Measurements from ENCODE around the gene ZBTB34. TPM values are rescaled to one million over a fixed set of nuclear protein-coding genes. Genes with fewer than 3 reads are reported as not detected.

ZBTB34 gene
- total RNA-seq, 2 donors from 2014 or later: 4.5 to 10.8 TPM

DNA sequence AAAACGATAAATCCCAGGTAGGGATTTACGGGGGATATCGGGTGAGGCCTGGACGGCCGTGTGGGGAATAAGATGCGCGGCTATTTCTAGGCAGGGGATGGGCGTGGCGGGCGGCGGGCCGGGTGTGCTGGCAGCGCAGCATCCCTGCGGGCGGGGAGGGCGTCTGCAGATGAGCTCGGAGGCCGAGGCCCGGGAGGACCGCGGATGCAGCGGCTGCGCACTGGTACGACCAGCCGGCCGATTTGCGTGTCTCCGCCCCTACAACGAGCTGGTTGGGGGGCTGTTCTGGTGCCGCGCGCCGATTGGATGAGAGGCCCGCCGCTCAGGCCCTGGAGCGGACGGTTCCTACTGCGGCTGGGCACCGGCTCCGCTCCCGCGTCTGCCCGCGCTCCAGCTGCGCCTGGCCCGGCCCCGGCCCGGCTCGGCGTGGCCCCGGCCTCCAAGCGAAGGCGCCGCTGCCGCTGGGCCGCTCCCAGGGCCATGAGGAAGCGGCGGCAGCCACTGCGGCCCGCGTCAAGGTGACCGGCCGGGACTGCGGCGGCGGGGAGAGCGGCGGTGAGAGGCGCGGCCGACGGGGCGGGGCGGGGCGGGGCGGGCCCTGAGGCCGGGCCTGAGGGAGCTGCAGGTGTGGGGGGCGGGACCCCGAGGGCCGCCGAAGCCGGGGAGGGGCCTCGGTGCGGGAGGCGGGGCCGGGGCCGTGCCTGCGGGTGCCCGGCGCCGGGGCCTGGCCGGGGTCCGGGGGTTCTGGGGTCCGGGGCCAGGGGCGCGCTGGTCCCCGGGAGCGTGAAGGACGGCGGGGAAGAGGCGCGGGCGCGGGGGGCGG is 54.2 kb downstream of the ZBTB34 start, which contains the start of gene RALGPS1:
Gene RALGPS1 (plus strand): TSS at position 325 of the 823 bp plus-strand sequence. CDS start 47,508 bp downstream, outside the sequence.
- peak; percentile 77 for TF ChIP-seq POLR2AphosphoS5 (IDR thresholded peaks at IDR 0.05)
- TF ChIP-seq, protein P1, sequence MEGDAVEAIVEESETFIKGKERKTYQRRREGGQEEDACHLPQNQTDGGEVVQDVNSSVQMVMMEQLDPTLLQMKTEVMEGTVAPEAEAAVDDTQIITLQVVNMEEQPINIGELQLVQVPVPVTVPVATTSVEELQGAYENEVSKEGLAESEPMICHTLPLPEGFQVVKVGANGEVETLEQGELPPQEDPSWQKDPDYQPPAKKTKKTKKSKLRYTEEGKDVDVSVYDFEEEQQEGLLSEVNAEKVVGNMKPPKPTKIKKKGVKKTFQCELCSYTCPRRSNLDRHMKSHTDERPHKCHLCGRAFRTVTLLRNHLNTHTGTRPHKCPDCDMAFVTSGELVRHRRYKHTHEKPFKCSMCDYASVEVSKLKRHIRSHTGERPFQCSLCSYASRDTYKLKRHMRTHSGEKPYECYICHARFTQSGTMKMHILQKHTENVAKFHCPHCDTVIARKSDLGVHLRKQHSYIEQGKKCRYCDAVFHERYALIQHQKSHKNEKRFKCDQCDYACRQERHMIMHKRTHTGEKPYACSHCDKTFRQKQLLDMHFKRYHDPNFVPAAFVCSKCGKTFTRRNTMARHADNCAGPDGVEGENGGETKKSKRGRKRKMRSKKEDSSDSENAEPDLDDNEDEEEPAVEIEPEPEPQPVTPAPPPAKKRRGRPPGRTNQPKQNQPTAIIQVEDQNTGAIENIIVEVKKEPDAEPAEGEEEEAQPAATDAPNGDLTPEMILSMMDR (IDR thresholded peaks at IDR 0.05): peak in 2 of 4 experiments; percentile 19 to 28
- peak; percentile 21 for TF ChIP-seq POLR2A (IDR thresholded peaks at IDR 0.05)
- H3K4me3 ChIP-seq: peak within 1 kb of the TSS; percentile 56 to 78
- peak; percentile 95 for DNase-seq (ENCODE audit: low spot score)
- WGBS: under 1% methylated on average over 57 of the region's 105 CpGs
- peak within 1 kb of the TSS; percentile 63 to 83 for H3K27ac ChIP-seq
- no peaks in the 10 kb centered on the region for H3K36me3 ChIP-seq
- no peaks in the 10 kb centered on the region for H3K4me1 ChIP-seq (replicated peaks)
- H3K9me3 ChIP-seq: no peaks in the 10 kb centered on the region
- intact Hi-C loops (cut with DNase I): loop anchor here (5.0 kb wide), 1 partner anchor 52 kb away; the partner anchor contains the start of gene ZBTB34
- H3K27me3 ChIP-seq (replicated peaks; ENCODE audit: insufficient read depth): no peaks in the 10 kb centered on the region

DNA sequence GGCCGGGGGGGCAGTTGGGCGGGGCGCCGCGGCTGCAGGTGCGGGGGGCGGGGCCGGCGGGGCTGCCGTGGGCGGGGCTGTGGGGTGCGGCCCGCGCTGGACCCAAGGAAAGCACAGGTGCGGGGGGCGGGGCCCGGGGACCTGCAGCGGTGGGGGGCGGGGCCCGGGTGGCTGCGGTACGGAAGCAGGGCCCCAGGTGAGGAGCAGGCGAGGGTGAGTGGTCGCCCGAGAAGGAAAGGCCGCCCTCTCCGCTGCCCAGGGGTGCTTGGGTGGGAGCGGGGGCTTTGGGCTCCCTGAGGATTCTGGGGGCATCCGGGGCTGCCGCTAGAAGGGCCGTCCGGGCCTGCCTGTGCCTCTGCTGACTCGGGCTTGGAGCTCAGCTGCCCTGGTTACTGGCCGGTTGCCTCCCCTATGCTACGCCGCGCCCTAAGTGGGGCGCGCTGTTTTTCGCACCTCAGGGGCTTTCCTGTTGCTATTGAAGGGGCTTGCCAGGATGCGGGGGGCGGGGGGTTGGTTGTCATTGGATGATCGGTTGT is 54.9 kb downstream of the ZBTB34 start:
- TF ChIP-seq POLR2AphosphoS5 (IDR thresholded peaks at IDR 0.05): no peak
- TF ChIP-seq, protein P1 (IDR thresholded peaks at IDR 0.05): no peak
- intact Hi-C loops (cut with DNase I): no loop called here
- peak; percentile 77 for DNase-seq (ENCODE audit: low spot score)
- Histone ChIP-seq H3K36me3 (no peaks in the 10 kb centered on the region), H3K27me3 (replicated peaks; ENCODE audit: insufficient read depth) (no peaks in the 10 kb centered on the region), H3K27ac (peak overlapping the region; percentile 63 to 83), H3K4me3 (peak overlapping the region; percentile 56 to 78), H3K4me1 (replicated peaks) (no peaks in the 10 kb centered on the region), H3K9me3 (no peaks in the 10 kb centered on the region)
- 4% methylated on average over 29 of the region's 43 CpGs for WGBS

DNA sequence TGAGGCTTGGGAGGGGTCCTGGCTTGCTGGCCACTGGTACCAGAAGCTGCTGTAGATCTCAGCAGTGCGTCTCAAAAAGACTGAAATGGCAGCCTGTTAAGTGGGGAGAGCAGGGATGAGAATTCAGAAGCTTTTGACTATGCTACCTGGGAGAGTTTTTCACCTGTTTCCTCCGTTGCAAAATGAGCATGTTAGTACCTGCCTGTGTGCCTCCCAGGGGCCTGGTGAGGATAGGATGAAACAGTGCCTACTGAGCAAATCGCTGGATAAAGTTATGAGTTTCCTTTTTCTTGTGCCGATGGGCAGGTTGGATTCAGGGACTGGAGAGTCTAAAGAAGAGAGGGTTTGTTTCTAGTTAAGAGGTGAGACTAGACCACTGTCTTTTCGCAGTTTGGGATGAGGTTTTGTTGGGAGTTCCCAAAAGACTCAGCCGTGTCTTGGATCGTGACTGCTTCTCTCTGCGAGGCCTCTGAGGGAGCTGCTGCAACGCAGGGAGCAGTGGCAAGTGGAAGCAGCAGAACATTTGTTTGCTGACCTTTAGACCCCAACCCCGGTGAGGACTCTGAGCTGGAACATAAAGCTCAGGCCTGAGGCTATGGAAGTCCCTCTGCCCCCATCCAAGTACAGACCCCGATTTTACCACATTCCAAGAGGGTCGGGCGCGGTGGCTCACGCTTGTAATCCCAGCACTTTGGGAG is 55.6 kb downstream of the ZBTB34 start:
- Histone ChIP-seq H3K4me1 (replicated peaks) (no peaks in the 10 kb centered on the region), H3K9me3 (no peaks in the 10 kb centered on the region), H3K27me3 (replicated peaks; ENCODE audit: insufficient read depth) (no peaks in the 10 kb centered on the region), H3K4me3 (peak overlapping the region; percentile 56 to 78), H3K27ac (peak overlapping the region; percentile 16 to 63), H3K36me3 (no peaks in the 10 kb centered on the region)
- intact Hi-C loops (cut with DNase I): no loop called here
- TF ChIP-seq POLR2A (IDR thresholded peaks at IDR 0.05) (no peak), POLR2AphosphoS5 (IDR thresholded peaks at IDR 0.05) (peak; percentile 8)
- 58% methylated on average over 15 of the region's 15 CpGs for WGBS
- DNase-seq (ENCODE audit: low spot score): peak; percentile 23

DNA sequence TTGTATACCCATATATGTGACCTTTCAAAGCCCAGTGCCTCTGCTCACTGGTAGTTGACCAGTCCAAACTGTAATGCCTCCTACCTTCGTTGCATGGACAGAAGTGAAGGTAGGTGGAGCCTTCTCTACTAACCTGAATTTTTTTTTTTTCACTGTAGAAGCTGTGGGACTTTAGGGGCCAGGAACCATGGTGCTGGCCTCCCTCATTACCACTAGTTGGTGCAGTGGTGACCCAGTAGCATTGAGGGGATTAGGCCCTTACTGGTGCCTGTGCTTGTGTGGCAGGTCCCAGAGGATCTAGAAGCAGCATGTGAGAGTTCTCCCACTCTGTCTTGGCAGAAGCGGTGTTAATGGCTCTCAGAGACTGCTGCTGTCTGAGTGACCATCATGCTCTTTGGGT is 56.5 kb downstream of the ZBTB34 start:
- H3K27me3 ChIP-seq (replicated peaks; ENCODE audit: insufficient read depth): no peaks in the 10 kb centered on the region
- no peak overlapping the region for H3K27ac ChIP-seq
- no peaks in the 10 kb centered on the region for H3K4me1 ChIP-seq (replicated peaks)
- no peaks in the 10 kb centered on the region for H3K36me3 ChIP-seq
- no peak for DNase-seq (ENCODE audit: low spot score)
- intact Hi-C loops (cut with DNase I): no loop called here
- 83% methylated on average over 2 of the region's 2 CpGs for WGBS
- H3K4me3 ChIP-seq: no peak overlapping the region
- TF ChIP-seq, protein P1 (IDR thresholded peaks at IDR 0.05): no peak
- TF ChIP-seq POLR2AphosphoS5 (IDR thresholded peaks at IDR 0.05) (no peak), POLR2A (IDR thresholded peaks at IDR 0.05) (no peak)
- no peaks in the 10 kb centered on the region for H3K9me3 ChIP-seq

DNA sequence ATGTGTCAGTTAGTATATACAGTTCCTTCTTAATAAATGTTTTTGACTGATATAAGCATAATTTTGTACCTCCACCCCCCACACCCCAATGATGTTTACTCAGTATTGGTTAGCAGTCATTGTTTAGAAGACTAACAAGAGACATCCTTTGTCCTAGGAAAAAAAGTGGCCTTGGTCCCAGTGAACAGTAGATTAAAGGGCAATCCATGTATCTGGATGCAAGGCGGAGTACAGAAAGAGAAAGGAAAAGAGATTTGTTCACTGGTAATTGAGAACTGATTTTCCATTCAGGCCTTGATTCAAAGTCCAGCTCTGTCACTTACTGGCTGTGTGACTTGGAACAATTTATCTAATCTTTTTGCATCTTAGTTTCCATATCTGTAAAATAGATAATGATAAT is 58.8 kb downstream of the ZBTB34 start:
- TF ChIP-seq POLR2A (IDR thresholded peaks at IDR 0.05) (no peak), POLR2AphosphoS5 (IDR thresholded peaks at IDR 0.05) (no peak)
- TF ChIP-seq, protein P1 (IDR thresholded peaks at IDR 0.05): no peak
- DNase-seq (ENCODE audit: low spot score): no peak
- no peaks in the 10 kb centered on the region for H3K4me1 ChIP-seq (replicated peaks)
- intact Hi-C loops (cut with DNase I): no loop called here
- no peaks in the 10 kb centered on the region for H3K36me3 ChIP-seq
- H3K27ac ChIP-seq: no peak overlapping the region
- no peaks in the 10 kb centered on the region for H3K27me3 ChIP-seq (replicated peaks; ENCODE audit: insufficient read depth)
- 82% methylated on average over 1 of the region's 1 CpG for WGBS
- no peaks in the 10 kb centered on the region for H3K9me3 ChIP-seq
- no peak overlapping the region for H3K4me3 ChIP-seq

Measured in prostate gland (tissue), 2 donors.